Measurements from ENCODE around the gene MYO1E. TPM values are rescaled to one million over a fixed set of nuclear protein-coding genes. Genes with fewer than 3 reads are reported as not detected.

Gene MYO1E
- total RNA-seq, 5 donors from 2014 or later (not counting 1 experiment from before 2014, with no cell fraction given): 1.3 to 11.7 (median 4.3) TPM

- Mint-ChIP-seq H3K4me1 (peaks cover 0 to 2% (median 0%) of the 10 kb centered on the region in 3 donors), H3K27me3 (peaks cover 0 to 7% of the 10 kb centered on the region in 2 donors), H3K4me3 (no peak overlapping the region), H3K27ac (no peak overlapping the region), H3K36me3 (no peaks in the 10 kb centered on the region), H3K9me3 (no peaks in the 10 kb centered on the region)
- H3K36me3 ChIP-seq (ENCODE audit: control insufficient read depth in 2 of 2, extremely low read depth in 1 of 2, insufficient read depth in 1 of 2, low read length in 1 of 2): no peaks in the 10 kb centered on the region
- DNase-seq: no peak
- no peak overlapping the region for H3K4me3 ChIP-seq (ENCODE audit: control insufficient read depth in 1 of 2, extremely low read depth in 1 of 2, low read length in 1 of 2)
- H3K27me3 ChIP-seq (replicated peaks in 1 of 2; ENCODE audit: control insufficient read depth in 2 of 2, extremely low read depth in 1 of 2, insufficient read depth in 2 of 2, low read length in 1 of 2): no peaks in the 10 kb centered on the region
- H3K4me1 ChIP-seq (ENCODE audit: control insufficient read depth in 1 of 2, extremely low read depth in 1 of 2, insufficient read depth in 2 of 2, low read length in 2 of 2): peaks cover 0 to 2% of the 10 kb centered on the region in 2 experiments
- POLR2A ChIA-PET: no interaction called here
- 100% methylated on average over 1 of the region's 3 CpGs for WGBS (ENCODE audit: insufficient coverage)
- H3K27ac ChIP-seq (ENCODE audit: low read length): no peak overlapping the region
- CTCF ChIA-PET: interaction anchor here in 1 of 2 donors (0.7 to 1.0 kb wide), 2 partner anchors 9 to 69 kb away, joined by 4 to 8 read pairs; no protein-coding TSS in a partner anchor
- no peak for ATAC-seq (replicated peaks in 1 of 4)
- no peaks in the 10 kb centered on the region for H3K9me3 ChIP-seq
Observed at GRCh38 chr15:59291213-59291549, 81.5 kb downstream of the MYO1E start.

GRCh38 chr15:59290295-59291212 lies 82.1 kb downstream of the MYO1E start:
- no peak for DNase-seq

GRCh38 chr15:59289574-59289973 lies 83.1 kb downstream of the MYO1E start:
- POLR2A ChIA-PET: no interaction called here
- Mint-ChIP-seq H3K27ac (no peak overlapping the region), H3K36me3 (no peaks in the 10 kb centered on the region)

More at GRCh38 chr15:59290295-59291212, 82.1 kb downstream of the MYO1E start:
- 69% methylated on average over 8 of the region's 11 CpGs for WGBS (ENCODE audit: insufficient coverage)
- Mint-ChIP-seq H3K4me1 (peaks cover 0 to 2% (median 0%) of the 10 kb centered on the region in 3 donors), H3K36me3 (no peaks in the 10 kb centered on the region), H3K9me3 (no peaks in the 10 kb centered on the region), H3K27ac (no peak overlapping the region), H3K4me3 (no peak overlapping the region), H3K27me3 (peaks cover 0 to 7% of the 10 kb centered on the region in 2 donors)
- no peak for ATAC-seq (replicated peaks in 1 of 4)
- Histone ChIP-seq H3K4me1 (ENCODE audit: control insufficient read depth in 1 of 2, extremely low read depth in 1 of 2, insufficient read depth in 2 of 2, low read length in 2 of 2) (peaks cover 0 to 2% of the 10 kb centered on the region in 2 experiments), H3K27me3 (replicated peaks in 1 of 2; ENCODE audit: control insufficient read depth in 2 of 2, extremely low read depth in 1 of 2, insufficient read depth in 2 of 2, low read length in 1 of 2) (no peaks in the 10 kb centered on the region), H3K36me3 (ENCODE audit: control insufficient read depth in 2 of 2, extremely low read depth in 1 of 2, insufficient read depth in 1 of 2, low read length in 1 of 2) (no peaks in the 10 kb centered on the region), H3K9me3 (no peaks in the 10 kb centered on the region), H3K4me3 (ENCODE audit: control insufficient read depth in 1 of 2, extremely low read depth in 1 of 2, low read length in 1 of 2) (no peak overlapping the region), H3K27ac (ENCODE audit: low read length) (no peak overlapping the region)
- CTCF ChIA-PET: interaction anchor here in 1 of 2 donors (0.7 kb wide), 1 partner anchor 45 kb away, joined by 3 read pairs; no protein-coding TSS in a partner anchor
- POLR2A ChIA-PET: no interaction called here

GRCh38 chr15:59283717-59284391 lies 88.8 kb downstream of the MYO1E start:
- peaks cover 2 to 8% of the 10 kb centered on the region in 2 donors for H3K27me3 Mint-ChIP-seq
- 89% methylated on average over 3 of the region's 7 CpGs for WGBS (ENCODE audit: insufficient coverage)

More at GRCh38 chr15:59289574-59289973, 83.1 kb downstream of the MYO1E start:
- CTCF ChIA-PET: no interaction called here
- H3K27me3 Mint-ChIP-seq: peaks cover 0 to 1% of the 10 kb centered on the region in 2 donors
- peaks cover 0 to 2% of the 10 kb centered on the region in 2 experiments for H3K4me1 ChIP-seq (ENCODE audit: control insufficient read depth in 1 of 2, extremely low read depth in 1 of 2, insufficient read depth in 2 of 2, low read length in 2 of 2)
- no peak overlapping the region for H3K4me3 ChIP-seq (ENCODE audit: control insufficient read depth in 1 of 2, extremely low read depth in 1 of 2, low read length in 1 of 2)
- H3K9me3 Mint-ChIP-seq: no peaks in the 10 kb centered on the region
- no peak overlapping the region for H3K4me3 Mint-ChIP-seq
- H3K9me3 ChIP-seq: no peaks in the 10 kb centered on the region
- no peak for ATAC-seq (replicated peaks in 1 of 4)
- no peak overlapping the region for H3K27ac ChIP-seq (ENCODE audit: low read length)
- no peak for DNase-seq
- H3K27me3 ChIP-seq (replicated peaks in 1 of 2; ENCODE audit: control insufficient read depth in 2 of 2, extremely low read depth in 1 of 2, insufficient read depth in 2 of 2, low read length in 1 of 2): no peaks in the 10 kb centered on the region
- H3K36me3 ChIP-seq (ENCODE audit: control insufficient read depth in 2 of 2, extremely low read depth in 1 of 2, insufficient read depth in 1 of 2, low read length in 1 of 2): no peaks in the 10 kb centered on the region
- peaks cover 0 to 2% (median 0%) of the 10 kb centered on the region in 3 donors for H3K4me1 Mint-ChIP-seq

GRCh38 chr15:59282515-59283337 lies 89.9 kb downstream of the MYO1E start:
- CTCF ChIA-PET: no interaction called here
- no peak overlapping the region for H3K4me3 Mint-ChIP-seq

More at GRCh38 chr15:59283717-59284391, 88.8 kb downstream of the MYO1E start:
- DNase-seq: no peak
- Histone ChIP-seq H3K4me1 (ENCODE audit: control insufficient read depth in 1 of 2, extremely low read depth in 1 of 2, insufficient read depth in 2 of 2, low read length in 2 of 2) (no peaks in the 10 kb centered on the region), H3K27me3 (replicated peaks in 1 of 2; ENCODE audit: control insufficient read depth in 2 of 2, extremely low read depth in 1 of 2, insufficient read depth in 2 of 2, low read length in 1 of 2) (peaks cover 0 to 5% of the 10 kb centered on the region in 2 experiments), H3K9me3 (no peaks in the 10 kb centered on the region), H3K4me3 (ENCODE audit: control insufficient read depth in 1 of 2, extremely low read depth in 1 of 2, low read length in 1 of 2) (no peak overlapping the region), H3K27ac (ENCODE audit: low read length) (no peak overlapping the region), H3K36me3 (ENCODE audit: control insufficient read depth in 2 of 2, extremely low read depth in 1 of 2, insufficient read depth in 1 of 2, low read length in 1 of 2) (no peaks in the 10 kb centered on the region)
- Mint-ChIP-seq H3K4me3 (no peak overlapping the region), H3K36me3 (no peaks in the 10 kb centered on the region), H3K9me3 (no peaks in the 10 kb centered on the region), H3K4me1 (no peaks in the 10 kb centered on the region), H3K27ac (no peak overlapping the region)
- no peak for ATAC-seq (replicated peaks in 1 of 4)
- ChIA-PET CTCF (no interaction called here), POLR2A (interaction anchor here in 1 of 2 donors (0.5 kb wide), 1 partner anchor 17 kb away, joined by 3 read pairs; no protein-coding TSS in a partner anchor)

GRCh38 chr15:59281699-59282098 lies 91.0 kb downstream of the MYO1E start:
- WGBS (ENCODE audit: insufficient coverage): 97% methylated on average over 4 of the region's 5 CpGs
- no peak for DNase-seq
- H3K36me3 ChIP-seq (ENCODE audit: control insufficient read depth in 2 of 2, extremely low read depth in 1 of 2, insufficient read depth in 1 of 2, low read length in 1 of 2): no peaks in the 10 kb centered on the region
- H3K4me3 ChIP-seq (ENCODE audit: control insufficient read depth in 1 of 2, extremely low read depth in 1 of 2, low read length in 1 of 2): no peak overlapping the region
- POLR2A ChIA-PET: no interaction called here
- no peak for ATAC-seq (replicated peaks in 1 of 4)
- H3K27me3 ChIP-seq (replicated peaks in 1 of 2; ENCODE audit: control insufficient read depth in 2 of 2, extremely low read depth in 1 of 2, insufficient read depth in 2 of 2, low read length in 1 of 2): peaks cover 0 to 7% of the 10 kb centered on the region in 2 experiments
- Mint-ChIP-seq H3K4me1 (no peaks in the 10 kb centered on the region), H3K27ac (no peak overlapping the region), H3K4me3 (no peak overlapping the region), H3K36me3 (no peaks in the 10 kb centered on the region), H3K9me3 (no peaks in the 10 kb centered on the region), H3K27me3 (peaks cover 3 to 8% of the 10 kb centered on the region in 2 donors)
- H3K27ac ChIP-seq (ENCODE audit: low read length): no peak overlapping the region
- H3K9me3 ChIP-seq: no peaks in the 10 kb centered on the region
- H3K4me1 ChIP-seq (ENCODE audit: control insufficient read depth in 1 of 2, extremely low read depth in 1 of 2, insufficient read depth in 2 of 2, low read length in 2 of 2): no peaks in the 10 kb centered on the region
- CTCF ChIA-PET: no interaction called here

More at GRCh38 chr15:59282515-59283337, 89.9 kb downstream of the MYO1E start:
- no peaks in the 10 kb centered on the region for H3K9me3 Mint-ChIP-seq
- no peak for DNase-seq
- no peaks in the 10 kb centered on the region for H3K36me3 ChIP-seq (ENCODE audit: control insufficient read depth in 2 of 2, extremely low read depth in 1 of 2, insufficient read depth in 1 of 2, low read length in 1 of 2)
- no peak overlapping the region for H3K27ac Mint-ChIP-seq
- peaks cover 2 to 8% of the 10 kb centered on the region in 2 donors for H3K27me3 Mint-ChIP-seq
- no peak overlapping the region for H3K27ac ChIP-seq (ENCODE audit: low read length)
- H3K4me1 ChIP-seq (ENCODE audit: control insufficient read depth in 1 of 2, extremely low read depth in 1 of 2, insufficient read depth in 2 of 2, low read length in 2 of 2): no peaks in the 10 kb centered on the region
- POLR2A ChIA-PET: no interaction called here
- ATAC-seq (replicated peaks in 1 of 4): no peak
- H3K4me3 ChIP-seq (ENCODE audit: control insufficient read depth in 1 of 2, extremely low read depth in 1 of 2, low read length in 1 of 2): no peak overlapping the region
- no peaks in the 10 kb centered on the region for H3K9me3 ChIP-seq
- H3K27me3 ChIP-seq (replicated peaks in 1 of 2; ENCODE audit: control insufficient read depth in 2 of 2, extremely low read depth in 1 of 2, insufficient read depth in 2 of 2, low read length in 1 of 2): peaks cover 0 to 5% of the 10 kb centered on the region in 2 experiments
- no peaks in the 10 kb centered on the region for H3K36me3 Mint-ChIP-seq
- H3K4me1 Mint-ChIP-seq: no peaks in the 10 kb centered on the region
- WGBS (ENCODE audit: insufficient coverage): 93% methylated on average over 6 of the region's 14 CpGs
